Kidney (tissue), 14 donors: ENCODE data around the gene ELAPOR1. TPM values are rescaled to one million over a fixed set of nuclear protein-coding genes. Genes with fewer than 3 reads are reported as not detected.

Source experiments
- DNase-seq, 5 donors: peaks; one replicate each; pipeline ENCODE4 v3.0.0-alpha.2; 2013 to 2020
- FAIRE-seq: peaks from 2 replicates; lab custom pipeline; 2012; peaks lifted over from hg19 to GRCh38; lab: Jason Lieb, UNC
- H3K27ac ChIP-seq, 2 donors: one replicate each; pipeline ENCODE4 v1.7.0; 2013; ENCODE audit warnings: low read depth in 2 of 2, low read length in 2 of 2, inconsistent platforms in 1 of 2
- H3K27me3 ChIP-seq: one replicate; pipeline ENCODE4 v1.7.1; 2013; ENCODE audit warnings: low read length, inconsistent platforms; ENCODE audit not compliant: control insufficient read depth, insufficient read depth
- H3K36me3 ChIP-seq, 3 donors: one replicate each; pipeline versions ENCODE4 v1.7.0 to v1.7.1; 2013; ENCODE audit warnings: low read length in 3 of 3, control low read depth in 1 of 3, inconsistent platforms in 1 of 3; ENCODE audit not compliant: insufficient read depth in 3 of 3, control insufficient read depth in 2 of 3
- H3K4me1 ChIP-seq, 3 donors: one replicate each; pipeline versions ENCODE4 v1.7.0 to v1.7.1; 2013; ENCODE audit warnings: low read length in 3 of 3, inconsistent platforms in 1 of 3, low read depth in 1 of 3; ENCODE audit not compliant: control insufficient read depth in 2 of 3, insufficient read depth in 2 of 3
- H3K4me3 ChIP-seq, 3 donors: one replicate each; pipeline versions ENCODE4 v1.7.0 to v1.8.1; 2013; ENCODE audit warnings: low read length in 3 of 3, control low read depth in 1 of 3, inconsistent platforms in 1 of 3
- H3K9ac ChIP-seq, 3 donors: one replicate each; pipeline versions ENCODE4 v1.7.0 to v1.7.1; 2013; ENCODE audit warnings: low read length in 3 of 3, control low read depth in 1 of 3, inconsistent platforms in 1 of 3
- H3K9me3 ChIP-seq, 3 donors: one replicate each; pipeline versions ENCODE4 v1.7.0 to v1.7.1; 2013; ENCODE audit warnings: low read length in 3 of 3, control low read depth in 1 of 3, inconsistent platforms in 1 of 3; ENCODE audit not compliant: control insufficient read depth in 2 of 3, insufficient read depth in 1 of 3
- intact Hi-C: fragments of 100-400 bp; cut with DNase I; formaldehyde crosslinking; loops from one replicate; pipeline ENCODE4 v1.11.1; 2022
- polyA plus RNA-seq: library from polyadenylated mRNA; stranded (reverse); fragments of 350-450 nt; fragmentation: Illumina TruSeq; extraction: RNeasy Lipid Tissue Mini Kit (QIAGEN cat#74804); gene quantifications from one replicate; pipeline ENCODE4 v1.2.3, GENCODE V29; 2014; ENCODE audit warnings: low read depth, low replicate concordance; ENCODE audit not compliant: insufficient read depth
- total RNA-seq: library from RNA; stranded (reverse); fragmentation: NEBNext Ultra II Directional; extraction: Animal tissue kit (Norgen Biotek cat#: 25700); gene quantifications from one replicate; pipeline ENCODE4 v1.2.1, GENCODE V29; 2021
- TF ChIP-seq, protein P1 (sequence below): IDR thresholded peaks from 3 replicates; pipeline ENCODE4 v1.5.1; 2012; ENCODE audit warnings: mild to moderate bottlenecking, moderate library complexity, borderline replicate concordance; ENCODE audit not compliant: insufficient read depth; ENCODE audit errors: extremely low read depth
- donor health status: control.
- donor health status: control.
- donor health status: control.
- donor health status: control.
- donor health status: control.
- donor health status: DM: yes; HTN: yes; CAD: no.
- donor health status: Normal renal cell carcinoma (clear cell type).

Gene ELAPOR1
- total and polyA plus RNA-seq, 2 donors from 2014 or later, result 0.28 to 1.3 TPM

DNA sequence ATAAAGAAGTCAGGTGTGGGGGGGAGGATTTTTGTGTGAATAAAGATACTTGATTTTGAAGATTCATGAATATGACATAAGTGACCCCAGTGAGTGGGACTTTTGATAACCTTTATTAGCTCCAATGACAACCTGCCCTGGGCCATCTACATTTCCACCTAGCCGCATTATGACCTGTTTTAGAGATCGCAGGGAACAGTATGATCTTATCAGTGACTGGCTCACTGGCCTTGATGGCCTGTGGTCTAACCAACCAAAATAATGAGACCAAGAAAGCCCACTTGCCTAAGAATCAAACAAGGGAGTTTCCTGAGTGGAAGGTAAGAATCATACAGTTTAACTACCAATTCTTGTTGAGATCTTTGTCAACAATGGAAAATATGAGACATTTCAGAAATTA is 1.8 kb downstream of the ELAPOR1 start:
- intact Hi-C loops, result no loop called here
- H3K4me3 ChIP-seq, result no peak overlapping the region
- FAIRE-seq, result no peak
- H3K27ac ChIP-seq, result no peak overlapping the region
- peaks cover 0 to 13% (median 6%) of the 10 kb centered on the region in 3 donors for H3K4me1 ChIP-seq
- TF ChIP-seq, protein P1, sequence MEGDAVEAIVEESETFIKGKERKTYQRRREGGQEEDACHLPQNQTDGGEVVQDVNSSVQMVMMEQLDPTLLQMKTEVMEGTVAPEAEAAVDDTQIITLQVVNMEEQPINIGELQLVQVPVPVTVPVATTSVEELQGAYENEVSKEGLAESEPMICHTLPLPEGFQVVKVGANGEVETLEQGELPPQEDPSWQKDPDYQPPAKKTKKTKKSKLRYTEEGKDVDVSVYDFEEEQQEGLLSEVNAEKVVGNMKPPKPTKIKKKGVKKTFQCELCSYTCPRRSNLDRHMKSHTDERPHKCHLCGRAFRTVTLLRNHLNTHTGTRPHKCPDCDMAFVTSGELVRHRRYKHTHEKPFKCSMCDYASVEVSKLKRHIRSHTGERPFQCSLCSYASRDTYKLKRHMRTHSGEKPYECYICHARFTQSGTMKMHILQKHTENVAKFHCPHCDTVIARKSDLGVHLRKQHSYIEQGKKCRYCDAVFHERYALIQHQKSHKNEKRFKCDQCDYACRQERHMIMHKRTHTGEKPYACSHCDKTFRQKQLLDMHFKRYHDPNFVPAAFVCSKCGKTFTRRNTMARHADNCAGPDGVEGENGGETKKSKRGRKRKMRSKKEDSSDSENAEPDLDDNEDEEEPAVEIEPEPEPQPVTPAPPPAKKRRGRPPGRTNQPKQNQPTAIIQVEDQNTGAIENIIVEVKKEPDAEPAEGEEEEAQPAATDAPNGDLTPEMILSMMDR, result no peak
- peaks cover 16% of the 10 kb centered on the region for H3K27me3 ChIP-seq
- H3K36me3 ChIP-seq, result no peaks in the 10 kb centered on the region
- no peaks in the 10 kb centered on the region for H3K9me3 ChIP-seq
- DNase-seq, result no peak
- H3K9ac ChIP-seq, result no peak overlapping the region

DNA sequence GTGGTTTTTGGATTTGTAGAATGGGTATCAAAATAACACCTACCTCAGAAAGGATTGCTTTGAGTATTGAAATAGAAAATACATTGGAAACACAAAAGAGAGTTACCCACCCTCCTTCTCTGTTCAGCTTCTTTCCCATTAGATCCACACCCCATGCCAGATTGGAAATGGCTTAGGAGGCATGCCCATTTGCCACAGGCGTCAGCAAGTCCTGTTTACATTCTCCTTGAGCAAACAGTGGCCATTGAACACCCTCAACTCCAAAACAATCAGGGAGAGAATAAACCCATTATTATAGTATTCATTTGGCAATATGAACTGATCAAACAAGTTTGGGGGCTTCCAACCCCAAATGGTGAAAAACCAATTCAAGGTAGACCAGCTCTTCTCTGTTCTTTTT is 2.4 kb downstream of the ELAPOR1 start:
- no peak overlapping the region for H3K9ac ChIP-seq
- H3K9me3 ChIP-seq, result no peaks in the 10 kb centered on the region
- intact Hi-C loops, result no loop called here
- no peaks in the 10 kb centered on the region for H3K36me3 ChIP-seq
- peaks cover 16% of the 10 kb centered on the region for H3K27me3 ChIP-seq
- no peak overlapping the region for H3K27ac ChIP-seq
- H3K4me1 ChIP-seq, result peaks cover 0 to 13% (median 6%) of the 10 kb centered on the region in 3 donors
- TF ChIP-seq, protein P1, result no peak
- FAIRE-seq (no peak), DNase-seq (no peak)
- no peak overlapping the region for H3K4me3 ChIP-seq

DNA sequence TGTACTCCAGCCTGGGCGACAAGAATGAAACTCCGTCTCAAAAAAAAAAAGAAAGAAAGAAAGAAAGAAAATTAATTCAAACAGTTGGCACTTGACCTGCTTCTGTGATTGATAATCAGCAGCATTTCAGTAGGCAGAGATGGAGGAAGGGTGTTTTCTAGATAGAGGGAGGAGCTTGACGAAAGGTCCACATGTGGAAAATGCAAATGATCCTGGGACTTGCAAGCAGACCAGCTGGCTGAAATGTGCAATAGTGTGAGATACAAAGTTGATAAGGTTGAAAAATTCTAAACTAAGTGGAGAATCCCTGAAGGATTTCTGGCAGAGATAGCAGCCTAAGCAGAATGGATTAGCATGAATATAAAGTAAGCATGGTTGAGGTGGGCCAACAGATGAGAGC is 4.2 kb downstream of the ELAPOR1 start:
- Histone ChIP-seq H3K4me3 (no peak overlapping the region), H3K27ac (no peak overlapping the region), H3K9ac (no peak overlapping the region), H3K36me3 (no peaks in the 10 kb centered on the region), H3K27me3 (peaks cover 16% of the 10 kb centered on the region), H3K9me3 (no peaks in the 10 kb centered on the region), H3K4me1 (peaks cover 0 to 5% (median 0%) of the 10 kb centered on the region in 3 donors)
- DNase-seq (no peak), FAIRE-seq (no peak)
- TF ChIP-seq, protein P1, result no peak
- intact Hi-C loops, result no loop called here

DNA sequence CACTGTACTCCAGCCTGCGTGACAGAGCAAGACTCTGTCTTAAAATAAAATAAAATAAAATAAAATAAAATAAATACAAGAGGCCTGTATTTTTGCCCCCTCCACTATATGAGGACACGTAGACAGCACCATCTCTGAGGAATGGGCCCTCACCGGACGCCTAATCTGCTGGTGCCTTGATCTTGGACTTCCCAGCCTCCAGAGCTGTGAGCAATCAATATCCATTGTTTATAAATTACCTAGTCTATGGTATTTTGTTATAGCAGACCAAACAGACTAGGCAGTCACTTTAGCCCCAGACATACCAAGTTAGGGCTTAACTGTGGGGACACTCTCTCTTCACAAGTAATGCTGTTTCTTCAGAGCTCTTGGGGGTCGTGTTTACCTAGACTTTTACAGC is 6.4 kb downstream of the ELAPOR1 start:
- FAIRE-seq (no peak), DNase-seq (no peak)
- Histone ChIP-seq H3K27me3 (no peaks in the 10 kb centered on the region), H3K27ac (no peak overlapping the region), H3K4me1 (no peaks in the 10 kb centered on the region), H3K9me3 (no peaks in the 10 kb centered on the region), H3K4me3 (no peak overlapping the region), H3K36me3 (no peaks in the 10 kb centered on the region), H3K9ac (no peak overlapping the region)
- intact Hi-C loops, result no loop called here
- TF ChIP-seq, protein P1, result no peak
